H1 (cell line): ENCODE measurements around the gene BCL2. TPM values are rescaled to one million over a fixed set of nuclear protein-coding genes. Genes with fewer than 3 reads are reported as not detected.

Experiments
- CBX5 ChIP-seq: fragments of 300-800, 300-1000 bp; sonication (generic); IDR thresholded peaks from 2 replicates; pipeline ENCODE4 v1.7.1; 2016; ENCODE audit warnings: antibody characterized with exemption, low read length, low read depth
- FOSL1 ChIP-seq: IDR thresholded peaks from 2 replicates; pipeline ENCODE4 v1.6.1; 2011; ENCODE audit warnings: mild to moderate bottlenecking, low read depth, low read length, moderate library complexity; ENCODE audit not compliant: insufficient read depth
- JUND ChIP-seq: IDR thresholded peaks from 2 replicates; pipeline ENCODE4 v1.6.1; 2011; ENCODE audit warnings: mild to moderate bottlenecking, improper control_type of control experiment, low read length
- KDM4A ChIP-seq: IDR thresholded peaks from one replicate; pipeline ENCODE4 v1.7.1; 2012; ENCODE audit warnings: low read depth, mild to moderate bottlenecking, moderate library complexity, low read length, inconsistent platforms; ENCODE audit not compliant: severe bottlenecking
- SP2 ChIP-seq: IDR thresholded peaks from 2 replicates; pipeline ENCODE4 v1.6.1; 2012; ENCODE audit warnings: mild to moderate bottlenecking, low read length, inconsistent platforms
- YY1 ChIP-seq: IDR thresholded peaks from 2 replicates; pipeline ENCODE4 v1.6.1; 2011; ENCODE audit warnings: low read depth, mild to moderate bottlenecking, low read length
- polyA plus RNA-seq, 7 experiments: library from polyadenylated mRNA; depleted of rRNA in 3 of 7; stranded (reverse) in 5 of 7; unstranded in 2 of 7; fragments of >200 nt in 5 of 7; fragments of 200-250 nt in 2 of 7; gene quantifications; 1 replicate in 5 of 7; 2 replicates in 1 of 7; 4 replicates in 1 of 7; pipeline versions ENCODE4 v1.2.1 to v1.2.3, GENCODE V29; 2011 to 2013; ENCODE audit warnings: missing spikeins in 2 of 7, mixed read lengths in 2 of 7
- total RNA-seq: library from RNA; stranded (reverse); fragmentation: NEBNext Ultra II Directional; extraction: Animal tissue kit (Norgen Biotek cat#: 25700); gene quantifications from 2 replicates; pipeline ENCODE4 v1.2.1, GENCODE V29; 2021

Gene BCL2
- total and polyA plus RNA-seq, 2 of the 8 experiments (the other 6 are each of a cell fraction or from before 2014, with no cell fraction given) = 0.59 to 4.5 TPM

- no peak for TF ChIP-seq JUND
- no peak for TF ChIP-seq FOSL1
- TF ChIP-seq KDM4A = no peak
- TF ChIP-seq SP2 = no peak
- no peak for TF ChIP-seq CBX5
- no peak for TF ChIP-seq YY1
Measured at GRCh38 chr18:63105636-63106316, 213.8 kb downstream of the BCL2 start (continued).
